Measurements from ENCODE around the gene FBXW5.

- TF ChIP-seq CTCF (IDR thresholded peaks at IDR 0.05 in 2 of 3, conservative IDR thresholded peaks at IDR 0.05 in 1 of 3; ENCODE audit: control insufficient read depth in 2 of 3, extremely low read depth in 1 of 3, insufficient read depth in 1 of 3, low read depth in 3 of 3, low read length in 3 of 3) = no peak
- no peak for TF ChIP-seq MYC (IDR thresholded peaks at IDR 0.05; ENCODE audit: insufficient read depth, insufficient read length, insufficient replicate concordance, low read length, severe bottlenecking)
- TF ChIP-seq NR2C2 (IDR thresholded peaks at IDR 0.05; ENCODE audit: borderline replicate concordance, control insufficient read depth, insufficient read length, low read depth) = no peak
- TF ChIP-seq MTA2 (IDR thresholded peaks at IDR 0.05; ENCODE audit: low read depth) = no peak
- TF ChIP-seq EP300 (IDR thresholded peaks at IDR 0.05; ENCODE audit: borderline replicate concordance in 1 of 2, control insufficient read depth in 1 of 2, low read depth in 2 of 2, low read length in 2 of 2) = no peak
- TF ChIP-seq HDAC6 (IDR thresholded peaks at IDR 0.05; ENCODE audit: unreplicated experiment) = no peak
- no peak for TF ChIP-seq MXI1 (IDR thresholded peaks at IDR 0.05; ENCODE audit: low read depth, low read length)
- no peak for TF ChIP-seq REST (IDR thresholded peaks at IDR 0.05; ENCODE audit: low read depth, low read length)
- no peak for TF ChIP-seq GABPA (IDR thresholded peaks at IDR 0.05; ENCODE audit: low read depth)
- TF ChIP-seq MYB (IDR thresholded peaks at IDR 0.05; ENCODE audit: borderline replicate concordance, low read depth, low read length) = no peak
- no peak for TF ChIP-seq RFX5 (IDR thresholded peaks at IDR 0.05; ENCODE audit: low read depth, low read length)
- TF ChIP-seq HDAC2 (IDR thresholded peaks at IDR 0.05) = no peak
- peak; percentile 5; the same call in 1 of the 2 replicates for TF ChIP-seq POLR2A (IDR thresholded peaks at IDR 0.05; ENCODE audit: low read depth, low read length)
These were observed 28.0 kb downstream of the FBXW5 start for GRCh38 chr9:136916330-136917184.
